HL-60/S4 treated with phorbol 12-myristate 13-acetate at 8.2 ng/mL for 4 days and 3 days (cell line): Measurements from ENCODE around the gene GABBR1.

Source experiments
- in situ Hi-C: fragments of 300-500 bp; cut with MboI; formaldehyde crosslinking; loops from 2 replicates; pipeline ENCODE4 v1.15.0; 2022; ENCODE audit warnings: low sequenced_read_pairs

Gene GABBR1

DNA sequence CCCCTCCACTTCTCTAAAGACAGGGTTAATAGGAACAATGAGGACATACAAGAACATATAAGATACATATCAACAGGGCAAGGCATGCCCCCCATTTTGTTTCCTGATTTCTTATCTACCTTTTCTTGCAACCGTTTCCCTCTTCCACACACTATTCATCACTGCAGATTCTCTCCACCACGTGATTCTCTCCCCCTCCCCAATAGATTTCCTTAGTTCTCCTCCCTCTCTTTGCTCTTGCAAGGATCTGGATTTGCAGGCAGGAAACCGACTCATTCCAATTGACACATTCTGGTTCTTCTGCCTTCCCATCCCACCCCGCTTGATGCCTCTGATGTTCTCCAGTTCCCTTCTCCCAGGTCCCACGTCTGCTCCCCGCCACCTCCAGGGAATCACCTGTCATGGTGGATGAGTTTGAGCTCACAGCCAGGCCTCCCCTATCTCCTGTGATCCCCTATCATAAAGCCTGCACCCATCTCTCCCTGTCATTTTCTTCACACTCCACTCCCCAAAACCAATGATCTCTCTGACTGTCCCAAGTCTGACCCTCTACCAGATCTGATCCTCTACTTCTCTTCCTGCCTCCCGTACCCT is 7.5 kb downstream of the GABBR1 start:
- in situ Hi-C loops = no loop called here

DNA sequence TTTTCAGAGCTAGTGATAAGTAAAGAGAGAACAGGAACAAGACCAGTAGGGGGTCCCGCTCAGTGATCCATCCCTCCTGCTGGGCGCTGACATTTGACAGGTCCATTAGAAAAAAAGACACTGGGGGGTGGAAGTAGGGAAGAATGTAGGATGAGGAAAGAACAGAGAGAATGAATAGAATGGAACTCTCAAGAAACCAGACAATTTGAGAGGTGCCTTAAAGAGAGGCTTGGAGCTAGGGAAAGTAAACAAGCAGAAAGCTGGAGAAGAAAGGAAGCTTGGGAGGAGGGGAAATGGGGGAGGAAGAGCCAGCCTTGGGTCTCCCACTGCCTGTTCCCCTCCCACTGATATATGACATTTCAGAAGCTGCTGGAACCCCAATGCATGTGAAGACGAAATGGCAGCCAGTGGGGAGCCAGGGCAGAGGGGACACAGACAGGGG is 8.4 kb downstream of the GABBR1 start:
- in situ Hi-C loops = no loop called here

DNA sequence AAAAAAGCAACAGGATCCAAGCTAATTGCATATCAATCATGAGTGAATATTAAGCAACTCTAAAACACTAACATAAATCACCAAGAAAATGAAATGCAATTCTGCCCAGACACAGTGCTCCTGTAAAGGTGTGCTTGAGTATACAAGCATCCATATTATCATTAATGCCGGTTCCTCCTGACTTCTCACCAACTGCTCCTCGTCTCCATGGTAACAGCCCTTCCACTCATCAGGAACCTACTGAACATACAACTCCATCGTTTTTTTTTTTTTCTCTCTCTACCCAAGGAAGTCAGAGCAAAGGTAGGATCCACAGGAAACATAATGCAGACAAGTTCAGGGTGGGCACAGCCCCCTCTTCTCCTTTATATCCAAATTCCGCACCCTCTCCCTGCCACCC is 12.4 kb downstream of the GABBR1 start:
- in situ Hi-C loops = no loop called here

DNA sequence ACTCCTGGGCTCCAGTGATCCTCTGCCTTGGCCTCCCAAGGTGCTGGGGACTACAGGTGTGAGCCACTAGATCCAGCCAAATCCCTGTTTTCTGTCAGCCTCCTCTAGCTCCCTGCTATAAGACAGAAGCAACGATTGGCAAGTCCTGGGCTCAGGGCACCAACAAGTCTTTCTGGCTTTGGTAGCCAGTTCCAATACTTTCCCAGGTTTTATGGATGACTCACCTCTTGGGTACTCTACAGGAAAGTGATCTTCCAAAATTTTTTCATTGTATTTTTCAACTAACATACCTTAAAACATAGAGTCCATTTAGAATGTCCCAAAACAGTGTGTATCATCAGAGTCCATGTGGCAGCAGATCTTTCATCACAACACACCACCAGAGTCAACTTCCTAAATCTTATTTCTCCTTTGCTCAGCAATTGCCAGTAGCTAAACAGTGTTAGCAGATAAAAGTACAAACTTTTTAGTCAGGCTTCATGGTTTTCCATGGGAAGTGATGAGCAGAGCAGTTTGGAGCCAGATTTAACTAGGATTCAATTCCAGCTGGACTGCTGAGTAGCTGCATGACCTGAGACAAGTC is 13.3 kb downstream of the GABBR1 start:
- in situ Hi-C loops = no loop called here

DNA sequence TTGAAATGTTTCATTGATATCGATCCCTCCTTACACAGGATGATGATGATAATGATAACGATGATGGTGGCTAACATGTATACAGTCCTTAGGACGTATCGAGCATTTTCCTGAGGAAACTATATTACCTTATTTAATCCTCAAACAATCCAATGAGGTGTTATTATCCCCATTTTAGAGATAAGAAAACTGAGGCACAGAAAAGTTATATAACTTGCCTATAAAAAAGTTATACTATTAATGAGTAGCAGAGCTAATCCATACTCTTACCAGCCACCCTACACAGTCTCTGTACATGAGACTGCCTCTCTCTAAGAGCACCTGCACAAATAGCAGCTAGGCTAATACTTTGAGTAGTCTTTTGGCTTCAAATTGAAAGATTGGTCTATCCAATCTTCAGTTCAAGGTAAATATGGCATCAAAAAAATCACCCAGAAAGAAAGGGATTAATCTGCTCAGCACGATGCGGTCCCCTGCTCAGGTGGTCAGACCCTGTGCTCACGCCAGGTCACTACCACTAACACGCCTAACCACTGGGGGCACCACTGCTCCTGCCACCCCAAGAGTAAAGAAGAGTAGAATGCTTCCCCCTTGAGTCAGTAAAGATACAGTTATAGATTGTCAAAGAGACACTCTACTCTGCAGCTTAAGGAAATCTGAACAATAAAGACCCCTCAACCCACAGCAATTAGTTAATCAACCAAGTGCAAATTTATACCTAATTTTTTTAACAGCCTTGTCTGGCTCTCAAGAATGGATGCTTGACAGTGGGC is 15.0 kb downstream of the GABBR1 start:
- in situ Hi-C loops = no loop called here

DNA sequence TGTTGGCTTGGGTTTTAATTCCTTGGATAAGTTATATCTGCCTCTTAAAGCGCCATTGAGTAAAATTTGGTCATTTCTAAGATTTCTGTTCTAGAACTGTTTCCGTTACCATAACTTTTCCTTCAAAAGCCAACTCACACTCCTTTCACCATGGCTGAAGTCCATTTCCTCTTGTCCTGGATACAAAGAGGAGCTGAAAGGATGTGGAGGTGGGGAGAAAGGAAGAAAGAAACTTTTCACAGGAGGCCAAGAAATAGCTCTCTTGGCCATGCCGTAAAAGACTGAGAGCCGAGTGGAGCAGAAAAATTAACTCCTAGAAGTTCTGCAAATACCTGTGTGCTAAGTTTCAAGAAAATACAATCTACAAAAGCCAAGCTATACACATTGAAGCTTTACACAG is 21.6 kb downstream of the GABBR1 start:
- in situ Hi-C loops = no loop called here

DNA sequence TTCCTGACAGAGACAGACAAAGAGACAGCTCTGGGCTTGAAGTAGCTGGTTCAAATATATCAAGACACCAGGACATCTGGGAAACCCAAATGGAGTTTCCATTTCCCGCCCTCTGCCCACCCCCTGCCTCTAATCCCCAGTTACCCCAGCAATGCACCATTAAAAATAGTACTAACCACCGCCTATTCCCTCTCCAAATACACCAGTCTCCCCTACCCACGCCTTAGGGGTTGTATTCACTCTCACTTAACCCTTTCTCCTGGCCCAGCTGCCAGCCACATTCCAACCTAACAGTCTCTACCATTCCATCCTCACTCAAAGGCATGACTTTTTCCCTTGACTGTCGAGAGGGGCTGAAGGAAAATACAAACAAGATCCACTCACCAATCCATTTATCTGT is 22.4 kb downstream of the GABBR1 start:
- in situ Hi-C loops = no loop called here

DNA sequence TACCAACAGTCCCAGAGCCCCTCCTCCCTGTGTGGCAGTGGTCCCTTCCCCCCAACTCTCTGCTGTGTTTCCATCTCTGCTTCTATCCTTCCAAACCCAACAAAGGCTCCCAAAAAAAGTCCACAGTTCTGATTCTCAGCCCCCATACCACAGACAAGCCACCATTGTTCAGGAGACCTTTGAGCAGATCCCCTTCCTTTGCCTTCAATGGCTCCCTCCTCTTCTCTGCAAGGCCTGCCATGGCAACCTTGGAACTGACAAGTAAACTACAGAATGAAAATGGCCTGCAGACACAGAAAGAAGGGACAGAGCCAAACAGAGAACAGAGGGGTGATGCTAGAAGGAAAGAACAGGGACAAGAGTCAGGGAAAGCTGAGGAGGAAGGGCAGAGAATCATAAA is 24.9 kb downstream of the GABBR1 start:
- in situ Hi-C loops = no loop called here

DNA sequence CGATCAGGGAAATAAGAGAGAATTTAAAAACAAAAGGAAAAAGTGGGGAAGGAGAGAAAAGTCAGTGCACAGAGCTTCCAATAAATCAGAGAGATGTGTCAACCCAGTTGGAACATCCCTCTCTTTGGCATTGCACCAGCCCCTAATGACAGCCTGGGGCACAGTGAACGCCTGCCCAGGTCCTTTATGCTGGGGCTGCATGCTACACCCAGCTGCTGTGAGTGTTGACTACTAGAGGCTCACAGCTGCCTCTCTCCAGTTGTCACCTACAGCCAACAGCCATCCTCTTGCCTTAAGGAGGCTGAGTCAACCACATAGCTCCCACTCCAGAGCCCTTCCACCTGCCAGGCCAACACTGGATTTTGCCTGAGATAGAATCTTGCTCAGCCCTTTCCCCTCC is 29.1 kb downstream of the GABBR1 start:
- in situ Hi-C loops = no loop called here

DNA sequence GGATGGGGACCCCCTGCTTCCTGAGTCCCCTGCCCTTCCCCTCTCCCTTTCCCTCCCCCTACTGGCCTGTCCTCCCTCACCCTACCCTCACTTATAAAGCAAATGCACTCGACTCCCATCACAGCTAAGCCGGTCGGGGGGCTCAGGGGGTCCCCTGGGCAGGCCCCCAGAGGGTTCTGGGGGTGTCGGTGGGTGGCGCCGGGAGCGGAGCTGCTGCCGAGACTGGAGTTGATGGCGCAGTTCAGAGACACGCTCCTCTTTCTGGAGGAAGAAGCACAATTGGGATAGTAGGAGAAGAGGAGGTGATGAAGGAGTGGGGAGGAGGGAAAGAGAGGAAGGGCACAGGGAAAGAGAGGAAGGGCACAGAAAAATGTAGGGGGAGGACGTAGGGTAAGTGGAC is 29.5 kb downstream of the GABBR1 start:
- in situ Hi-C loops = no loop called here

DNA sequence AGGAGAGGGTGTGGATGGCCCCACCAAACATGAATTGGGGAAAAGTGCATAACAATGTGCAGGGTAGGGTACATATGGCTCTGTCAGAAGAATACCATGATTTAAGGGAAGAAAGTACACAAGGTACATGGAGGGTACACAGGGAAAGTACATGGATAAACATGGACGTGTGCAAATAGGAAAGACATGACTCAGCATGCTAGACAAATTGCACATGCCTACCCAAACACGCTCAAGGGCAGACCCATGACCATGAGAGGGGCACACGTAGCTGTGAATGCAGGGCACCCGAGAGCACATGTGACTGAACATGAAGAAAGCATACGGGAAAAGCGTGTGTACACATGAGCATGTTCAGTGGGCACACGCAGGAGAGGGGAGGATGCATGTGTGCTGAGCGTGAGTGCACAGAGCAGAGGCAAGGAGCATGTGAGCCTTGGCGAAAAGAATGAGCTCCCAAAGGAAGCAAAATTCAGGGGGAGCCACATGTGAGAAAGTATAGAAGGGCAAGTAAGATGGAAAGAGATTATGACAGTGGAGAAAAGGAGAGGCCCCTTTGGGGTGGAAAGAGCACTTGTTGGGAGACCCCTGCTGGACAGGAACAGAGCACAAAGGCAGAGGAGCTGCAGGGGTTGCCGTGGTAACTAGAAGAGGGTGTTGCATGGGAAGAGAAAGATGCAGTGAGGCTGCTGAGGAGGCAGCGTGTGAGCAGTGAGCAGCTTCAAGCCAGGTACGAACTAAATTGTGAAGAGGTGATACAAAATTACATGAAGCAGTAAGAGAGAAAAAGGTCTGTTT is 30.2 kb downstream of the GABBR1 start:
- in situ Hi-C loops = no loop called here

DNA sequence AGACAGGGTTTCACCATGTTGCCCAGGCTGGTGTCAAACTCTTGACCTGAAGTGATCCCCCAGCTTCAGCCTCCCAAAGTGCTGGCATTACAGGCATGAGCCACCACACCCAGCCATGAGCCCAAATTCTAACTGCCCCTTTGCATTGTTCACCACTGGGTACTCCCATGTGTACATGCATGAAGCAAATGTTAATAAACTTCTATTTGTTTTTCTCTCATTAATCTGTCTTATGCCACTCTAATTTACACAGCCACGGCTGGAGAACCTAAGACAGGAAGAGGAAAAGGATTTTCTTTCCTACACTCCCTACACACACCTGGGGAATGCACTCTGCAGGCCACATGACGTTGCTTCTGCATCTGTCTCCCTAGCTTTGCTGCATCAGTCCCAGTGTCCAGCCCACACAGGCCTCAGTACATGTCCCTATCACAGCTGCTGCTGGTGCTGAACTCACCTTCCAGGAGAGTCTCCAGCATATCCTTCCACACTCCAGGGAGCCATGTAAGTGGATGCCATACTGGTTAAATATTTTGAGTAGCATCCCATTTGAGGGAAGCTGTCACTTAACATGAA is 34.7 kb downstream of the GABBR1 start:
- in situ Hi-C loops = no loop called here

DNA sequence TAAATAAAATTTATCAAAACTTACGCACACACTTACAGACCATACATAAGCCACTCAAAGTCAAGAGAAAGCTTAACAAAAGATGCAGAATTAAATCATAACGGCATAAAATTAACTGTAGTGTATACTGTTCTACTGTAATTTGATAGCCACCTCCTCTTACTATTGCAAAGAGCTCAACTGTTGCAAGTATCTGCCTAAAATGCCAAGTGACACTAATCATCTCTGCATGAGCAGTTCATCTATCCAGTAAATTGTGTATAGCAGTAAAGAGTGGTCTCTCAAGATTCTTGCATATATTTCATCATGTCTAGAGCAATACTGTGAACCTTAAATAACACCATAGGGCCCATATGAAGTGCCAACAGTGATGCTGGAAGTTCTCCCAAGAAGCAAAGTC is 35.8 kb downstream of the GABBR1 start:
- in situ Hi-C loops = no loop called here

DNA sequence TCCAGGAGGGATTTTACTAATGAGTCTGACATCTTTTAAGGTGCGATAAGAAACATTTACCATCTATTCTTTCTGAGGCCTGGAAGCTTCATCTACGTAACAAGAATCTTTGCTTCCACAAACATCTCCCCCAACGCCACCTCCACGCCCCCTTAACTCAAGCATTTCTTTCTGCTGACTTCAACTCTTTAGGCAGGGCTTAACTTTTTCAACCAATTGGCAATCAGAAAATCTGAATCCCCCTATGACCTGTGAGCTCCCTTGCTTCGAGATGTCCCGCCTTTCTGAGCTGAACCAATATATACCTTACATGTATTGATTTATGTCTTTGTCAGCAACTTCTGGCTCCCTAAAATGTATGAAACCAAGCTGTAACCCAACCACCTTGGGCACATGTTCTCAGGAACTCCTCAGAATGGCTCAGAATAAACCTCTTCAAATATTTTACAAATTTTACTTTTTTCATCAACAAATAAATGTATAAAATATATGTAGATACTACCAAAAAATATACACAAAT is 36.5 kb downstream of the GABBR1 start:
- in situ Hi-C loops = no loop called here

DNA sequence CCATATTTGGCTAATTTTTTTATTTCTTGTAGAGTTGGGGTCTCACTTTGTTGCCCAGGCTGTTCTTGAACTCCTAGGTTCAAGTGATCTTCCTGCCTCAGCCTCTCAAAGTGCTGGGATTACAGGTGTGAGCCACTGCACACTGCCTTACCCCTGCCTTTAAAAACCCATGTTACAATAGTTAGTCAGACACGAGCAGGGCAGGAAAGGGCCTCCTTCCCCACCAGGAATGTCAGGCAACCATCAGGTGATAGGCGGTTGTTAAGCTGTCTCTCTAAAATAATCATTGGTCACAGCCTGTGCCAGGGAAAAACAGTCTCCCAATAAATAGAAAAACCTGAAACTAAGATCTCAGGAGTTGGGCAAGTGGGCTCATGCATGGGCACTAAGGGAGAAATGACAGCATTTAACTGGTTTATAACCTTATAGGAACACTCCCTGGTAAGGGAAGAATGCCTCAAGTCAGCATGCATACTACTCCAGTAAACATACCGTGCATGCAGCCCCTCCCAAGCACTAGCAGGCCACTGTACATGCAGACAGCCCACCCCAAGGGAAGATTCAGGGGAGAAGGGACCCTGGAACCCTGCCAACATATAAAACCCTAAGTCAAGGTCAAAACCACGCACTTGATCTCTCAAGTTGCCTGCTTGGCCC is 39.7 kb downstream of the GABBR1 start:
- in situ Hi-C loops = no loop called here

DNA sequence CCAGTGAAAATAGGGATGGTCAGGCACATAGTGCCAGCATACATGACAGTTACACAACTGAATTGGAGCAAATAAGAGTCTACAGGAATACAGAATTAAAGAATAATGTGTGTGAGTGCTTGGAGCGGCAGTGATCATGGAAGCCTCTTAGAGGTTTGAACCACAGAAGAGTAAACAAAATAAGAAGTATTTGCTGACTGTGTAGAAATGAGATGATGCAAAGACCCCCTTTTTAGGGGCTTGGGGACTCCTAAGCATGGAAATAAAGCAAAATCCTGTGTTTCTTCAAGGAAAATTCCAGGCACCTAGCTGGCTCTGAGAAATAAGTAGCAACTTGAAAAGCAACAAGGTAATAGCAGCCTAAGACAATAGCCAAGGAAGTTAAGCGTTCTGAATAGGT is 41.3 kb downstream of the GABBR1 start:
- in situ Hi-C loops = no loop called here

DNA sequence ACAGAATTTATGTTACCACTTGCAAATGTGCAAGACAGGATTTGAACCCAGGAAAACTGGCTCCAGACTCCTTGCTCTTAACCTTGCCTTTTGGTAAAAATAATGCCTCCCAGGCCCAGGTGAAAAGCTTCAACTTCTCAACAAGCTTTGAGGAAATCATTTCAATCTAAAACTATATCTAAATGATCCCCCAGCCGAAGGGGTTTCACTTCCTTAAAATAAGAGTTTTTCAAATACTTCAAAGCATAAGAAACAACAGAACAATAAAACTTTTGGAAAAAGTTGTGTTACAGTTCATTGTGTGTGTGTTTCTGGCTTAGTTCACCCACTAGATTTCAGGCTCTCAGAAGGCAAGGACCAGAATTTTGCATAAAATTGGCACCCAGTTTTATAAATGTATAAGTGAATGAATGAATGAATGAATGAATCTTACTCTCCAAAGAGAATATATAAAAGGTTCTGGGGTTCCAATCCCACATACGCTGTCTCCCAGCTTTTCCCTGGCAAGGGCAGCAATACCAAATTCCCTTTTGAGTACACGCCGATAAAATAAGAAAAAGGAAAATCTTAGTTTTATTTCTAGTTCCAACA is 42.7 kb downstream of the GABBR1 start:
- in situ Hi-C loops = no loop called here

DNA sequence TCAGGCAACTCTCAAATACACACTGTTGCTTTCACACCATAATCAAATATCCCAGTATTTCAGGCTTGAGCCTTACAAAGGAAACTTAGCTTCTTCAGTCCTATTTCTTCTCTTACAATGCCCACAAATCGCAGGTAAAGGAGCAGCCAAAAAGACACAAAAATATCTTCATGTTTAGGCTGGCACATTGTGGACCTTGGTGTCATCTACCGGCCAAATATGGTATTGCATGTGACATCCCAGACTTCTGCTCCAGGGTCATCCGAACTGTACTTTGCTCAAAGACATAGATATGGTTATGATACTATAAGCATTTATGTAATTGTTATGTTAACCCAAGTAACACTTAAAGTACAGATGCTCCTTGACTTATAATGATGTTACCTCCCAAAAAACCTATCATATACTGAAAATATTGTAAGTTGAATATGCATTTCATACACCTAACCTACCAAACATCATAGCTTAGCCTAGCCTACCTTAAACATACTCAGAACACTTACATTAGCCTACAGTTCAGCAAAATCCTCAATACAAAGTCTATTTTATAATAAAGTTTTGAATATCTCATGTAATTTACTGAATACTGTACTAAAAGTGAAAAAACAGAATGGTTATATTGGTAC is 43.4 kb downstream of the GABBR1 start:
- in situ Hi-C loops = no loop called here

DNA sequence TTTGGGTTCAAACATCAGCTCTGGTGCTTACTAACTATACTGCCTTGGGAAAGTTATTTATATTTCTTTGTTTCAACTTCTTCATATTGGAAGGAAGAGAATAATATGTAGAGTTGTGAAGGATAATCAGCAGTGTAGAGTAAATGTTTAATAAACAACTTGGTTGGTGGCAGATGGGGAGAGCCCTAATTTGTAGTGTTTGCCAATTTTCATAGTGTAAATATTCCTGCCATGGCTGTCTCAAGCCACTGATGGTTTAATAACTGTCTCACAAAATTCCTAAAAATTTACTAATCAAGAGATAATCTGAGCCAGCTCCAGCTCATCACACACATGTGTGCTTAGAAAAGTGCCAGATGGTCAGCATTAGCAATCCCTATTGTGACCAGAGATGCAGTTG is 48.2 kb downstream of the GABBR1 start, which contains the start of gene OR2H2:
Gene OR2H2, plus strand, starts transcription at position 301 of the 400 bp plus-strand sequence. CDS start 2,824 bp downstream, outside the sequence.
- in situ Hi-C loops = no loop called here

DNA sequence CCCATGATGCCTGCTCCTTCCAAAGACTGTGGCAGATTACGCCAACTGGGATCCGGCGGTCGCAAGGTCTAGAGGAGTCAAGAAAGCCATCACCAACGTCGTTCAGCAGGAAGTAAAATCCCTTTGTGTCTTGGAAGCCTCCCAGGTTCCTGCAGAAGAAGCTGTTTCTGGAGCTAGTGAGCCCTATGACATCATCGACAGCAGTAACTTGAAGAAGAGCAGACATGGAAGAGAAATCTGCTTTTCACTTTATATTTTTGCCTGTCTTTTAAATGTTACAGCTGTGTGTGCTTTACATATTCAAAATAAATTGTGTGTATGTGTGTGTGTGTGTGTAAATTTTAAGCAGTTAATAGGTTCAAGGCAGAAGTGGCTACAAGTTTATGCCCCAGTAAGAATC is 55.4 kb downstream of the GABBR1 start:
- in situ Hi-C loops = no loop called here
